MM.1S (cell line): ENCODE results near the gene SLC38A8.

ENCODE experiments used
- DNase-seq: peaks from one replicate; pipeline ENCODE4 v3.0.0-alpha.2; 2015
- H2AFZ ChIP-seq: fragments of 300-600 bp; sonication (generic); 2 replicates; pipeline ENCODE4 v1.6.0; 2016; ENCODE audit warnings: antibody characterized with exemption, low read length
- H3F3A ChIP-seq: fragments of 300-600 bp; sonication (generic); 2 replicates; pipeline ENCODE4 v1.6.1; 2016; ENCODE audit warnings: mild to moderate bottlenecking, antibody characterized with exemption, low read length, moderate library complexity, mixed read lengths; ENCODE audit not compliant: insufficient read depth
- H3K27ac ChIP-seq: fragments of 300-600 bp; sonication (generic); 2 replicates; pipeline ENCODE4 v1.5.1; 2016; ENCODE audit warnings: mild to moderate bottlenecking, low read length
- H3K27me3 ChIP-seq: fragments of 300-600 bp; sonication (generic); replicated peaks from 2 replicates; pipeline ENCODE4 v1.6.0; 2016; ENCODE audit warnings: low read length; ENCODE audit not compliant: insufficient read depth
- H3K36me3 ChIP-seq: fragments of 300-600 bp; sonication (generic); replicated peaks from 2 replicates; pipeline ENCODE4 v1.6.1; 2016; ENCODE audit warnings: mild to moderate bottlenecking, low read length, mixed read lengths; ENCODE audit not compliant: insufficient read depth
- H3K4me1 ChIP-seq: fragments of 300-600 bp; sonication (generic); 2 replicates; pipeline ENCODE4 v1.6.1; 2016; ENCODE audit warnings: low read length, mixed read lengths
- H3K4me2 ChIP-seq: fragments of 300-600 bp; sonication (generic); 2 replicates; pipeline ENCODE4 v1.6.0; 2016; ENCODE audit warnings: low read depth, low read length
- H3K4me3 ChIP-seq: fragments of 300-600 bp; sonication (generic); 2 replicates; pipeline ENCODE4 v1.5.1; 2016; ENCODE audit warnings: low read length, mixed read lengths
- H3K79me2 ChIP-seq: fragments of 300-600 bp; sonication (generic); 2 replicates; pipeline ENCODE4 v1.6.1; 2016; ENCODE audit warnings: mixed run types, low read length, mixed read lengths
- H3K9ac ChIP-seq: fragments of 300-600 bp; sonication (generic); 2 replicates; pipeline ENCODE4 v1.6.1; 2016; ENCODE audit warnings: low read length, mixed read lengths
- H3K9me2 ChIP-seq: fragments of 300-600 bp; sonication (generic); replicated peaks from 2 replicates; pipeline ENCODE4 v1.6.1; 2016; ENCODE audit warnings: mild to moderate bottlenecking, low read length, mixed read lengths; ENCODE audit not compliant: insufficient read depth
- H3K9me3 ChIP-seq: fragments of 300-600 bp; sonication (generic); replicated peaks from 2 replicates; pipeline ENCODE4 v1.6.1; 2016; ENCODE audit warnings: mild to moderate bottlenecking, low read length, mixed read lengths; ENCODE audit not compliant: insufficient read depth
- H4K20me1 ChIP-seq: fragments of 300-600 bp; sonication (generic); 2 replicates; pipeline ENCODE4 v1.6.1; 2016; ENCODE audit warnings: mild to moderate bottlenecking, low read length, moderate library complexity, mixed read lengths; ENCODE audit not compliant: insufficient read depth
- CTCF ChIP-seq: fragments of 300-600 bp; sonication (generic); IDR thresholded peaks from 2 replicates; pipeline ENCODE4 v1.5.1; 2016; ENCODE audit warnings: antibody characterized with exemption, low read length, mixed read lengths
- EZH2 ChIP-seq: fragments of 300-600 bp; sonication (generic); optimal IDR thresholded peaks from 2 replicates; pipeline ENCODE3; 2017; ENCODE audit warnings: low read depth, mild to moderate bottlenecking, antibody characterized with exemption, low read length, mixed read lengths
- EZH2phosphoT487 ChIP-seq: fragments of 300-600 bp; sonication (generic); IDR thresholded peaks from 2 replicates; pipeline ENCODE4 v1.6.1; 2018; ENCODE audit warnings: antibody characterized with exemption, low read length

Gene SLC38A8

GRCh38 chr16:83995754-83996153 lies 46.8 kb downstream of the SLC38A8 start:
- Histone ChIP-seq H3K4me1 (no peaks in the 10 kb centered on the region), H3K9ac (no peak overlapping the region), H3K27me3 (peaks cover 17% of the 10 kb centered on the region), H4K20me1 (no peaks in the 10 kb centered on the region), H3K9me2 (no peaks in the 10 kb centered on the region), H3K4me2 (no peak overlapping the region; the same call in 1 of the 2 replicates), H3K9me3 (no peaks in the 10 kb centered on the region), H3F3A (no peaks in the 10 kb centered on the region), H3K79me2 (no peaks in the 10 kb centered on the region), H3K4me3 (no peak overlapping the region), H3K27ac (no peak overlapping the region), H3K36me3 (no peaks in the 10 kb centered on the region), H2AFZ (no peak overlapping the region)
- TF ChIP-seq EZH2phosphoT487: no peak
- TF ChIP-seq CTCF: no peak
- TF ChIP-seq EZH2: no peak
- DNase-seq: no peak

- Histone ChIP-seq H3K9me2 (no peaks in the 10 kb centered on the region), H3K4me3 (no peak overlapping the region), H3K4me1 (no peaks in the 10 kb centered on the region), H3K9ac (no peak overlapping the region), H3K27me3 (peaks cover 21% of the 10 kb centered on the region), H3K27ac (no peak overlapping the region), H3K9me3 (no peaks in the 10 kb centered on the region), H3K36me3 (no peaks in the 10 kb centered on the region), H3K79me2 (no peaks in the 10 kb centered on the region), H3F3A (no peaks in the 10 kb centered on the region), H3K4me2 (no peak overlapping the region), H4K20me1 (no peaks in the 10 kb centered on the region), H2AFZ (no peak overlapping the region)
- TF ChIP-seq EZH2 (no peak), CTCF (no peak), EZH2phosphoT487 (no peak)
- no peak for DNase-seq
These were observed 47.9 kb downstream of the SLC38A8 start for GRCh38 chr16:83994703-83995102.

- Histone ChIP-seq H3K36me3 (no peaks in the 10 kb centered on the region), H3K9me3 (no peaks in the 10 kb centered on the region), H3F3A (no peaks in the 10 kb centered on the region), H3K79me2 (no peaks in the 10 kb centered on the region), H3K27ac (no peak overlapping the region), H4K20me1 (no peaks in the 10 kb centered on the region), H2AFZ (no peak overlapping the region), H3K4me1 (no peaks in the 10 kb centered on the region), H3K4me3 (no peak overlapping the region), H3K9ac (no peak overlapping the region), H3K27me3 (peaks cover 27% of the 10 kb centered on the region), H3K4me2 (no peak overlapping the region), H3K9me2 (no peaks in the 10 kb centered on the region)
- no peak for DNase-seq
- TF ChIP-seq EZH2 (no peak), CTCF (no peak), EZH2phosphoT487 (no peak)
These were observed 48.5 kb downstream of the SLC38A8 start for GRCh38 chr16:83994087-83994486.

GRCh38 chr16:83992624-83993023 lies 50.0 kb downstream of the SLC38A8 start:
- H3K4me2 ChIP-seq: no peak overlapping the region

More at GRCh38 chr16:83992624-83993023, 50.0 kb downstream of the SLC38A8 start:
- Histone ChIP-seq H3K9me3 (no peaks in the 10 kb centered on the region), H3K4me1 (no peaks in the 10 kb centered on the region), H3K9ac (no peak overlapping the region), H3K4me3 (no peak overlapping the region), H3K79me2 (no peaks in the 10 kb centered on the region), H3F3A (no peaks in the 10 kb centered on the region), H3K27ac (no peak overlapping the region), H3K36me3 (no peaks in the 10 kb centered on the region), H4K20me1 (no peaks in the 10 kb centered on the region), H3K27me3 (peaks cover 39% of the 10 kb centered on the region), H3K9me2 (no peaks in the 10 kb centered on the region), H2AFZ (no peak overlapping the region)
- DNase-seq: no peak
- no peak for TF ChIP-seq EZH2
- TF ChIP-seq CTCF: no peak
- TF ChIP-seq EZH2phosphoT487: no peak
